Breast epithelium (tissue), 3 donors: Measurements from ENCODE around the gene ST14.

ENCODE experiments used
- POLR2A ChIP-seq: fragments of 450-650 bp; IDR thresholded peaks from one replicate; pipeline ENCODE4 v1.6.1; 2016; ENCODE audit warnings: antibody characterized with exemption, mild to moderate bottlenecking, moderate library complexity
- POLR2AphosphoS5 ChIP-seq, 3 donors: sonication (generic); formaldehyde crosslinking; IDR thresholded peaks; one replicate each; pipeline ENCODE4 v1.6.1; 2017; ENCODE audit warnings: antibody characterized with exemption in 3 of 3
- TF ChIP-seq, protein P1 (sequence below), 3 donors: fragments of 450-650 bp; IDR thresholded peaks; one replicate each; pipeline ENCODE4 v1.5.1; 2016 to 2017; ENCODE audit warnings: antibody characterized with exemption in 3 of 3, mild to moderate bottlenecking in 3 of 3, moderate library complexity in 3 of 3

DNA sequence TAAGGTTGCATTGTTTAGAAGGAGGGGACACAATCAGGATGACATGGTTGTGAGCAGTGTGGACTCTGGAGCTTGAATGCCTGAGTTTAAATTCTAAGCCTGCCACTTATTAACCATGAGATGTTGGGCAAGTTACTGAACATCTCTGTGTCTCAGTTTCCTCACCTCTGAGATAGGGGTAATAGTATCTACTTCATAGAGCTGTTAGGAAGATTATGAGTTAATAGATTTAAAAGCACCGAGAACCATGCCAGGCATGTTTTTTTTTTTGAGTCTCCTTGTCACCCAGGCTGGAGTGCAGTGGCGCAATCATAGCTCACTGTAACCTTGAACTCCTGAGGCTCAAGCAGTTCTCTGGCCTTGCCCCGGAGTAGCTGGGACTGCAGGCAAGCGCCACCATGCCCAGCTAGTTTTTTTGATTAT is 33.3 kb downstream of the ST14 start:
- TF ChIP-seq POLR2AphosphoS5 (IDR thresholded peaks at IDR 0.05) (no peak), POLR2A (no peak)
- TF ChIP-seq, protein P1, sequence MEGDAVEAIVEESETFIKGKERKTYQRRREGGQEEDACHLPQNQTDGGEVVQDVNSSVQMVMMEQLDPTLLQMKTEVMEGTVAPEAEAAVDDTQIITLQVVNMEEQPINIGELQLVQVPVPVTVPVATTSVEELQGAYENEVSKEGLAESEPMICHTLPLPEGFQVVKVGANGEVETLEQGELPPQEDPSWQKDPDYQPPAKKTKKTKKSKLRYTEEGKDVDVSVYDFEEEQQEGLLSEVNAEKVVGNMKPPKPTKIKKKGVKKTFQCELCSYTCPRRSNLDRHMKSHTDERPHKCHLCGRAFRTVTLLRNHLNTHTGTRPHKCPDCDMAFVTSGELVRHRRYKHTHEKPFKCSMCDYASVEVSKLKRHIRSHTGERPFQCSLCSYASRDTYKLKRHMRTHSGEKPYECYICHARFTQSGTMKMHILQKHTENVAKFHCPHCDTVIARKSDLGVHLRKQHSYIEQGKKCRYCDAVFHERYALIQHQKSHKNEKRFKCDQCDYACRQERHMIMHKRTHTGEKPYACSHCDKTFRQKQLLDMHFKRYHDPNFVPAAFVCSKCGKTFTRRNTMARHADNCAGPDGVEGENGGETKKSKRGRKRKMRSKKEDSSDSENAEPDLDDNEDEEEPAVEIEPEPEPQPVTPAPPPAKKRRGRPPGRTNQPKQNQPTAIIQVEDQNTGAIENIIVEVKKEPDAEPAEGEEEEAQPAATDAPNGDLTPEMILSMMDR (IDR thresholded peaks at IDR 0.05): no peak
